SH-SY5Y (cell line): ENCODE data around the gene ARHGAP8.

Source experiments
- GATA2 ChIP-seq: IDR thresholded peaks from 2 replicates; pipeline ENCODE4 v1.6.1; 2011; ENCODE audit warnings: mild to moderate bottlenecking, low read depth, low read length
- GATA3 ChIP-seq: IDR thresholded peaks from 2 replicates; pipeline ENCODE4 v1.6.1; 2011; ENCODE audit warnings: low read depth, mild to moderate bottlenecking, low read length, moderate library complexity

- TF ChIP-seq GATA3: no peak
- TF ChIP-seq GATA2: no peak
These were observed 1.9 kb upstream of the ARHGAP8 start for GRCh38 chr22:44750481-44750880.
